Superior temporal gyrus (tissue), 1 donor: ENCODE measurements around the gene ASAP2.

Experiments
- DNase-seq: peaks from one replicate; pipeline ENCODE4 v3.0.0-alpha.2; 2016; ENCODE audit errors: extremely low spot score

The ASAP2 gene

DNA sequence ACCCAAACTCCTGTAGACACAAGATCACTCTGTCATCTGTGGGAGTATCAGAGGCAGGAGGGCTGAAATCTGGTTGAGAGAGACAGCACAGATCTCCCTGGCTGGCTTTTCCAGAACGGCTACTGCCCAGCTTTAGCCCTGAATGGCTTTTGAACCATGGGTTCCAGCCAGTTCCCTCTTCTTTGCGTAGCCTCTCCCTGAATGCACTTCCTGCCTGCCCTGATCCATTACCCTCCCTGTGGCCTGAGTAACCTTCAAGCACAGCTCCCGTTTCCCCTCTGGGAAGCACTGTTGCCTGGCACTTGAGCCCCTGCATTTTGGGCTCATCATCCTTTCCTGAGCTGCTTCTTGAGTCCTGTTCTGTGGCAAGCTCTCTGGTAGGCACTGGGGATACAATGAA, 68.8 kb downstream of the ASAP2 start:
- no peak for DNase-seq

DNA sequence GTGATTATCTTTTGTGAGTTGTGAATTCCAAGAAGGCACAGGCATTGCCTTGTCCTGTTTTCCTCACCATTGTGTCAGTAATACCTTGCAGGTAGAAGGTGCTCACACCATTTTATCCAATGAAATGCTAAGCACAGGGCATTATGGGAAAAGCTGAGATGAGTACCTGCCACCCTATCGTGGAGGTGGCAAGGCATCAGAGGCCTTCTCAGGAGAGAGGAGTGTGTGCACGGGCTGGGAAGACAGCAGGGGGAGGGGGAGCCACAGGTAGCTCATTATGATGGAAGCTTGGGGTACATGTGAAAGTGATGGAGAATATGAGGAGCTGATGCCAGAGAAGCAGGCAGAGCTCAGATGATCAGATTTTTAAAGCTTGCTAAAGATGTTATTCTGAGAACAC, 69.5 kb downstream of the ASAP2 start:
- DNase-seq = no peak

DNA sequence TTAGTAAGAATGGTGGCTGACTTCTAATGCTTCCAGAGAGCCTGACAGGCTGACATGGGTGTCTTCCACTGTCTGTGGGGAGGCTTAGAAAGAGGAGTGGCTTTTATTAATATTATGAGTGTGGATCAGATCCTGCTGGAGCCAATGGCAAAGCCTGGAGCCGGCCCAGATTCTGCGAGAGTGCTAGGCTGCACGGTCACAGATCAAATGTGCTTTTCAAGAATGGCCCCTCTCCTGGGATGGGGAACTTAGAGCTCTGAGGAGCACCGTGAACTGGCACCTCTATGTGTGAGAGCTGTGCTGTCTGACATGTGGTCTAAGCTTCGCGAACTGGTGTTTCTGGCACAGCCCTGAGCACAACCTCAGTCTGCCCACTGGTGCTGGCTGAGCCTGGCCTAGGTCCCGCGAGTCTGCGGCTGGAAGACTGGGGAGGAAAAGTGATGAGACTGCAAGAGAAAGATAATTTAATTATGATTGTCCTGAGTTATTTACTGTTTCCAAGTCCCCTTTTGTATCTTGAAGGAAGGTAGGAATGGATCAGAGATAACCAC, 70.4 kb downstream of the ASAP2 start:
- no peak for DNase-seq

DNA sequence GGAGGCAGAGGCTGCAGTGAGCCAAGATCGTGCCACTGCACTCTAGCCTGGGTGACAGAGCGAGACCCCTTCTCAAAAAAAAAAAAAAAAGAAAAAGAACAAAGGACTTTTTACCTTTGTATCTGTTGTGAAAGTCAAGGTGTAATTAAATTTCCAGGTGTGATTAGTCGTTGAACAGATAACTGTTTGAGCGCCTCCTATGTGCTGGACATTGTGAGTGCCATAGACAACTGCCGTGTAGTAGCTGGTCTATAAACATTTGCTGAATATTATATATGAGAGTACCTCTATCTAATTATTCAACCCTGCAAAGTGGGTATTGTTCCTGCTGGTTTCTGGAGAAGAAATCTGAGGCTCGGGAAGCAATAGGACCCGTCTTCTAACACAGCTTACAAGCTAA, 71.8 kb downstream of the ASAP2 start:
- DNase-seq = no peak

DNA sequence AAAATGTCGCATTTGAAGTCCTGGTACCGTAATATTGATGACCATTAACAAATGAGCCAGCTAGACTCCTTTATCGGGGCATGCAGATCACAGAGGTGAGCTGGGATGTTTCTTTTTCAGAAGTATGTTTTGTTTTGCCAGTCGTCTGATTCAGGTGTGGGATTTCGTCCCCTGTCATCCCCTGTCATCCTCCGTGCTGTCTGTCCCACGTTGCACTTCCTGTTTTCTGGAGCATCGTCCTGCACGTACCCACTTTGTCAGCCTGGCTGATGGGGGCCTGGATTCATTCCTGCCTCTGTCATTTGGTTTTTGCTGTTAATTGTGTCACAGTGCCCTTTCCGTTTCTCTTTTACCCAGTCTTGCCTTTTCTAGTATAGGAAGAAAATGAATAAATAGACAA, 72.8 kb downstream of the ASAP2 start:
- no peak for DNase-seq

DNA sequence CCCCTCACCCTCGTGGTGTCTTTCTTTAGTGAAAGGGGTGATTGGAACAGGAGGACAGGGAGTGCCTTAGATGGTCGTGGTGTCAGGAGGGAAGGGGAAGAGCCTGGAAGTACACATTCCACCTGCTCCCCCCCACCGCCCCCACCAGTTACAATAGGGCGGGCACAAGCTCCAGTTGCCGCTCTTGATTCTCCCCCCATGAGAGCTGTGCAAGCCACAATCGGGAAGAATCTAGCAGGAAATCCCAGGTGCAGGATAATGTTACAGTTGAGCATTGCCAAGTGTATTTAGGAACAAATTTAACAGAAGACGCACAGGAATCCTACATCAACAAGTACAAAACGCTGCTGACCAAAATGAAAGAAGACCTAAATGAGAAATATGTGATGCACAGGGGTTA, 73.6 kb downstream of the ASAP2 start:
- DNase-seq = no peak

DNA sequence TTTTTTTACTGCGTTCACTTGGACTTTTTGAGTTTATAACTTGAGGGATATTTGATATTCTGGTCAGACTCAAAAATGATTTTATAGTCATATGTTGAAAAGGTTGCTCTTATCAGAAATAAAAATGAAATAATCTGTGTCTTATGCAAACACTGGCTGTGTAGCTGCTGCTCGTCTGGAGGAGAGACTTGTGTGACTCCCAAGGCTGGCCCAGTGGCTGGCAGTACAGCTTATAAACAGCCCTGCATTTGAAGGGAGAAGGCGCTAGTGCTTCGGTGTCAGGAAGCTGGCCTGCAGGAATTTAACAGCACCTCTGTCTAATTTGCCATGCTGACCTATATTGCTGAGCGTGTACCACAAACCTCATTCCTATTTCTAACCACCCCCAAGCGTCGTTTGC, 74.5 kb downstream of the ASAP2 start:
- DNase-seq = no peak

DNA sequence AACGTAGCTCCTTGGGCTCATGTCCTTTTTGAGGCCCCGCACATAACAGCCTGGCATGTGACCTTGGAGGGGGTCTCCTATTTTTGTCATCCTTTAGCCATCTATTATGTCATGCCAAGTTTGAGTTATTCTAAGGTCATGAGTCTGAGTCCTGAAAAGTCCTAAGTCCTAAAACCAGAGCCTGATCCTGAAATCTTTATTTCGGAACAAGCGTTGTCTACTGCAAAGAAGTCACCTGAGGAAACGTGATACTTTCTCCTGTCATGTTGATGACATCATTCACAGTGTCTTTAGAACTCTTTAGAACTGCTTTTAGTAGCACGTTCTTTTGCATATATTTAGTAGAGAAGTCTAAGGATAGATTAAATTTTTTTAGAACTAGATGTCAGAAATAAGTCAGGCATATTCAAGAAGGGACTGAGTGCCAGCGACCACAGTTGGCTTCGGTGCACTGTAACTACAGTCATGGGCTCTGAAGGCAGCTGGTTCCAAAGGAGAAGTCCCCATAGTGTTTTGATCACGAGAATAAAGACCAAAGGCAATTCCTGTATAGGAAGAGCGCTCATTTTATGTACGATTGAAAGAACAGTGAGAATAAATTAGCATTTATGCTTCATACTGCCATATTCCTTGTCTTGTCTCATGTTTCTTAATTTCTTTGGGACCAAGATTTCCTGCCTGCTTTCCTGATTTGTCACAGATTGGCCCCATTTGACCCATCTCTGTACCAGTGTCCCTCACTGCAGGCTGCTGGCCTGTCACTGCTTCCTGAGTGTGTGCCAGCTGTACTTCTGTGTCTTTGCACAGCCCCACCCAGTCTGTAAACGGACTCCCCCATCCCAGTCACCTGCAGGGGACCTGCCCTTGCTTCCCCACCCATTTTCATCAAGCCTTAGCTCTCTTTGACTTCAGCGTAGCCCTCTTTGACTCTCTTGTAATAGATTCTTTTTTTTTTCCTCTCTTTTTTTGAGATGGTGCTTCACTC, 75.8 kb downstream of the ASAP2 start:
- no peak for DNase-seq

DNA sequence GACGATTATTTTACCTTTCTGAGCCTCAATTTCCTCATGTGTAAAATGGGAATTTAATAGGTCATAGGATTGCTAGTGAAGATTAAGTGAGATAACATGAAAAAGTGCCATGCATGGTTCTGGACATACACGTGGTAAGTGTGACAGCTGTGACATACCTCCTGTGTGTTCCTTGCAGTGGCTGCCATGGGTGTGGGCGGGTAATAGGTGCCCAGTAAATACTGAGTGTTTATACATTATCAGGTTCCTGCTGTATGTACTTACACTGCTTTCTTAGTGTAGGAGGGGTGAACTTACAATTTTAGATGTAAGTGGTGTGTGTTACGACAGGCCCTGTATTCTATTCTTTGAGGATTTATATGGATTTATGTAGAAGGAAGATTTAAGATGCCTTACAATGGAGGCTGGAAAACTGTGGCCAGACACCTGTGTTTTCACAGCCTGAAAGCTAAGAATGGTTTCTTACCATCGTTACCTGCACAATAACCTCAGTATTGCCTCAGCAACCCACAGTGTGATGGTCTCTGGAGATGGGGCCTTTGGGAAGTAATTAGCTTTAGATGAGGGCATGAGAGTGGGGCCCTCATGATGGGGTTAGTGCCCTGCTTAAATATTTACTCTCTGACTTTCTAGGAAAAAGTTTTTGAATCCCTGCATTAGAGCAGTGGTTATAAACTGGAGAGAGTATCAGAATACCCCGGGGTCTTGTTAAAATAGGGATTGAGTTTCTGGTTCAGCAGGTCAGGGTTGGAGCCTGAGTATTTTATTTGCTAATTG, 78.1 kb downstream of the ASAP2 start:
- DNase-seq = no peak

DNA sequence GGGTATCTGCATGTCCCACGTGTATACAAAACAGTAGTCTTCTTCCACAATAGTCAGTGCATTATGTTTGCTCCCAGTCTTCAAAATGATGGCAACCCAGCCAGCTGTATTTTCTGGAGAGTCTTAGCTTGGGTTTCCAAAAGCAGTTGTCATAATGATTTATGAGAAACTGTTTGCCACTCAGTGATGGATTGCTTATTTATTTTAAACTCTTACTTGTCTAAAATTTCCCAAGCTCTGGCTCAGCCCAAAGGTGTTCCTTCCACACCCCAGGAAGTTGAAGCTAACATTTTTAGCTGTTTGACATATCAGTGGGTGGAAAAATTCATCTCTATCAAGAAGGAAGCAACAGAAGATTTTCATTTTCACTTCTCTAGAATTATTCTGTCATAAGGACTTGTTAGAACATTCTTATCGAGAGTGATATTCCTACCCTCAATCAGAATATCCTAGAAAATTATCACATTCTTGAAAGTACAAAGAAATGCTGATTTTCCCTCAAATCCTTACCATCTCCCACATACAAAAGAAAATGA, 78.8 kb downstream of the ASAP2 start:
- DNase-seq = no peak

DNA sequence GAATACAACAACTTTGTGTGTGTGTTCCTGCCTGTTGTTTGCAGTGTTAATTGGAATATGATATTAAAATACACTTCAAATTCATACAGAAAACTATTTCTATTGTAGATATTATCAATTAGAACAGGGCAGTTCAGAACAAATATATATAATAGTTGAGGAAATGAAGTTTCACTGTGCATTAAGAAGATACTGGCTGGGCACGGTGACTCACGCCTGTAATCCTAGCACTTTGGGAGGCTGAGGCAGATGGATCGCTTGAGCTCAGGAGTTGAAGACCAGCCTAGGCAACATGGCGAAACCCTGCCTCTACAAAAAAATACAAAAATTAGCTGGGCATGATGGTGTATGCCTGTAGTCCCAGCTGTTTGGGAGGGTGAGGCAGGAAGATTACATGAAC, 79.3 kb downstream of the ASAP2 start:
- no peak for DNase-seq

DNA sequence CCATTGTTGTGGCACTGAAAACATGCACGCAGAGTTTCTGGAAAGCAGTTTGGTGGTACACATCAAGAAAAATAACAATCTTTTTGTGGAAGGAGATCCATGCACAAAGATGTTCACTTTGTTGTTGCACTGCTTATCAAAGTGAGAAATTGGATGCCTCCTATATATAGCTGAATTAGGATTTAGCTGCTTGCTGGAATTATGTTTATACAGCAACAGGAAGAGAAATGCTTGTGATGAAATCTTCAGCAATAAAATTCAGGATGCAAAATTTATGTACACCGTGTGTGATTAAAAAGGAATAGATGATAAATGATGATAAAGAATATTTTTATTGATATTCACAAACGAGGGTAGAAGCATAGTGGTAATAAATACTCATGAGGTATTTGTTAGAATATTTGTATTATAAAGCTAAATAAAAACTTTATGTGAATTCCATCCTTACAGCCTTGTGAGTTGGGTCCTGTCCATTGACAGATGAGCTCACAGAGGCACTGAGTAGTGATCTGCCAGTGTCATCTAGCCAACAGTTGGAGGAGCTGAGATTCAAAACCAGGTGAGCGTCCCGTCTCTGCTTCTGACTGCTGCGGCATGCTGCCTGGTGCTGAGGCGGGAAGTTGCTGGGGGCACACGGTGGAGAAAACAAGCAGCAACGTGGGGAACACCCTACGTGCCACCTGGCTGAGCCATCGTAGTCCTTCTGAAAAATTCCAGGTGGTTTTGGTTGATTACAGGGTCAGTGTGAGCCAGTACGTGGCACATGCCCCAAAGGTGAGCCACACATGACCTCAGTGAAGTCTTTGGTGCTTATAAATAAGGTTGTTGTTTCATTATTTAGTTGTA, 80.2 kb downstream of the ASAP2 start:
- DNase-seq = no peak

DNA sequence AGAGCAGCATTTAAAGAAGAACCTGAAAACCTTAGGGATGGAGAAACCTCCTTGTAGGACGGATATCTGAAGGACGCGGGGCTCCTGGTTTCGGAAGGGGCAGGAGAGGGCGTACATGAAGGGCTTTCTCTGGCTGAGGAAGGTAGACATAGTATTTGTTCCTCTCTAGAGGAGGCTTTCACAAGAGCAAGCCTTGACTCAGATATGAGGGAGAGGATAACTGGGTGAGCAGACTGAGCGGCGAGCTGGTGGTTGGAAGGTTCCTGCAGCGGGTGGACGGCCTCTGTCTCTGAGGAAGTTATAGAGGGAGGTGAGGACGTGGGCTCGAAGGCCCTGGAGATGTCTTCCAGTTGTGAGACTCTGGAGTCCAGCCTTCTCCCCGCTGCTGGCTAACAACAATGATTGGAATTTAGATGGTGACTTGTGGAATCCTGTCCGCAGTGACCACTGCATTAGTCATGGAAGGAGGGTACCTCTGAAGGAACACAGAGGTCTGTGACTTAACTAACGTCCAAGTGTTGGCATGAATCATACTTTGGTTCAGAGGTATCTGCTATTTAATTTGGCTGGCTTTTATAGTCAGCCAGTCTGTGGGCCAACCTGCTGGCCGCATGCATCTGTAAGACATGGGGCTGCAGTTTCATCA, 80.9 kb downstream of the ASAP2 start:
- no peak for DNase-seq

DNA sequence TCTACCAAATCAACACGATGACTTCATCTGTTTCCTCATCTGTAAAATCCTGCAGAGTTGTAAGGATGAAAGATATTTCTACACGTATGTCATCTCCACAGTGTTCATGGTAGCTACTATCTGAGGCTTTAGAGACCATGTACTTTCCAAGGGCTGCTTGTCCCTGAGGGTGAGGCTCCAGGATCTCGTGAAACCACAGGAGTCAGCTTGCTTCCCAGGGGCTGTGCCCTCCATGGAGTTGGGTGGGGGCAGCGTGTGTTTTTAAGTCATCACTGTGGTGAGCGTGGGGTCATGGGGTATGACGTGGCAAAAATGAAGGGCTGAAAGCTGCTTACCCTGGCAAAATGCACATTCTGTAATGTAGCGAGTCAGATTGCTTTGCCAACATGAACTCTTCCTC, 81.6 kb downstream of the ASAP2 start:
- DNase-seq = no peak

DNA sequence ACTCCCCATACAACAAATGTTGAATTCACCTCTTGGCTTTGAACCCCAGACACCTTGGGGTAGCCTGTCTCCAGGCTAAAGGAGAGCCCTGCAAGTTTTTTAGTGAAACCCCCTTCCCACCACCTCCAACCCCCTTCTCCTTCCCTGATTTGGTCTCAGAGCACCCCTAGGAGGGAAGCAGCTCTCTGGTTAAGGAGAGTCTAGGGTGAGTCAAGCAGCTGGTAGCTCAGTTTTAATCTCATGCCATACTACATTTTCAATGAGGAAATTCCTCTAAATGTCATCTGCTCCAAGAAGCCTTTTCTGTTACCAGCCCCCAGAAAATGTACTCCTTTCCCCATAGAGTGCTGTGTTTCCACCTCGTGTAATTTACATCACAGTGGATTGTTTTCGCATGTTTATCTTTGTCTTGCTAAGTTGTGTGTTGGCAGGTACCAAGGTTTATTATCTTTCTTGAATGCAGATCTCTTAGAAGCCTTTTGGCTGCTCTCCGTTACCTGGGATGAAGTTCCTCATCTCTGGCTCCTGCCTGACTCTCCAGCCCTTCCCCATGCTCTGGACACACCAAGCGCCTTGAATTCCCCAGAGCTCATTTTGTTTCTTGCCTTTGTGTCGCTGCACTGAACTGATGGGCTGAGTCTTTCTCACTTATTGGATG, 82.2 kb downstream of the ASAP2 start:
- no peak for DNase-seq

DNA sequence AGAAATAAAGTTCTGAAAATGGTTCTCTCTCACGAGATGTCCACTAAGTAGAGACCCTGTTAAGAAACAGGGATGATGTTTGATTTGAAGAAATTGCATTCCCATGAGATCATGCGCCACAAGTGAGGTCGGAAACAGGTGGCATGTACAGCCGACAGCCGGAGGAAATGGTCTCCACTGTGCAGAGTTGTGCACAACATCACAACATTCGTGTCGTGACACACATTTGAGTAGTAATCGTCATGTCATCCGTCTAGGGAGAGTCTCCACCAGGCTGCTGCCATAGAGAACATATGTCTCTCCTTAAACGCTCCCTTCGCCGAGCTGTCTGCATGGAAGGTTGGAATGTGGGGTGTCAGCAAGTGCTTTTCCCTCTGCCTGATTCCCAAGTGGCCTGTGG, 84.7 kb downstream of the ASAP2 start:
- no peak for DNase-seq

DNA sequence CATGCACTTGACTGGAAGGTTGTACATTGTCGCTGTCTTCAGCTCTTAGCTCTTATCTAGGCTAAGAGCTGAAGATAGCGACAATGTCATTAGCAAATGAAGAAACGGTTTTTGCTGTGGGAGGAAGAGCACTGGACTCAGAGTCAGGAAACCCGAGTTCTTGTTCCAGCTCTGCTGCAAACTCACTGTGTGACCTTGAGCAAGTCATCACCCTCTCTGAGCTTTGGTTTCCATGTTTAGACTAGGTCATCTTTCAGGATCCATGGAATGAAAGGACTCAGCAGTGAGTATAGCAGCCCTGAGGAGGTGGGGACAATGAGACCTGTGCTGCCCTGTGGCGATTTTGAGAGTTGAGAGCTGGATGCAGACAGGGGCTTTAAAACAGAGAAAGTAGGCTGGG, 85.3 kb downstream of the ASAP2 start:
- DNase-seq = no peak

DNA sequence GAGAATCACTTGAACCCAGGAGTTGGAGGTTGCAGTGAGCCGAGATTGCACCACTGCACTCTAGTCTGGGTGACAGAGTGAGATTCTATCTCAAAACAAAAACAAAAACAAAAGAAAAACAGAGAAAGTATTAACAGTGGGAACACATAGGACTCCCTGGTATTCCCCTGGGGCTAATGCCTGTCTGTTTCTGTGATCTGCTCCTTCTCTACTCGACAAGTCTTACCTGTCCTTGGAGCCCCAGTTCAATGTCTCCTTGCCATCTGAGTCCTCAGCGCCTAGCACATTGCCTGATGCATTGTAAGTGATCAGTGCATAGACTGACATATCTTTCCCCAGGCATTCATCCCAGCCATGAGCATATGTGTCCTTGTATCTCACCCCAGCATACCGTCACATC, 85.8 kb downstream of the ASAP2 start:
- no peak for DNase-seq

DNA sequence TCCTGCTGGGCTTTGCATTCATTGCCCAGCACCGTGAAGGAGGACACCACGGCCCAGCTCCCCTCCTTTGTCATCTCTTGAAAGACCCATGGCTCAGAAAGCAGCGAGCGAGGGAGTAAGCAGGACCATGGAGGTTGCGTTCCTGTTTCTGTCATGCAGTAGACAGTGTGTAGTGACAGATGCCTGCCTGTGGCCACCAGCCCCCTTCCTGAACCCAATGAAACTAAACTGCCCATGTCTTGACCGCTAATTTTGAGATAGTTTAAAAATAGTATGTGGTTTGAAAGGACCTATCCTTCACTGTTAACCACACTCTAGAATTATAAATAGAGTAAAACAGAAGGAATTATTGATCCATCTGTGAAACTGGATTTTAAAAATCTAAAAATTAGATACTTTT, 88.2 kb downstream of the ASAP2 start:
- no peak for DNase-seq

DNA sequence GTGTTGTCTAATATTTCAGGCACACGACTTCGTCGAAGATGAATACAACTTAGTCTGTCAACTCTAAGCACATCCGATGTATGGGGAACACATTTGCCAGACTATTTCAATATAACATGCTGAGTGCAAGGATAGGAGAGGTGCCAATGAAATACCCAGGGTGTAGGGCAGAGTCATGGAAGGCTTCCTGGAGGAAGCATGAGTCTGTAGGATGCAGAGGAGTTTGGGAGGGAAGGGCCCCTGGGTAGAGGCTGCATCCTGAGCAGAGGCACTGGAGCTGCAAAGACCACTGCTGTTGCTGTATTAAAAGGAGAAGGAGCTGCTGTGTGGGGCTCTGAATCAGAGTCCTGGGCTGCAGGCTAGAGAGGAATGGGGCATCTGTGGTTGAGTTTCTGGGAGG, 89.9 kb downstream of the ASAP2 start:
- no peak for DNase-seq
